SK-N-MC (cell line): Measurements from ENCODE around the gene PIK3CD.

ENCODE experiments used
- EZH2 ChIP-seq: fragments of 200-600 bp; sonication (generic); IDR thresholded peaks from one replicate; pipeline ENCODE4 v1.6.1; 2017; ENCODE audit warnings: antibody characterized with exemption
- FOXP2 ChIP-seq: optimal IDR thresholded peaks from 2 replicates; pipeline ENCODE3; 2011; ENCODE audit warnings: mild to moderate bottlenecking, moderate library complexity; ENCODE audit not compliant: insufficient read depth; ENCODE audit errors: extremely low read length, control extremely low read depth
- POLR2AphosphoS5 ChIP-seq: IDR thresholded peaks from 2 replicates; pipeline ENCODE4 v1.6.1; 2012; ENCODE audit warnings: mild to moderate bottlenecking, low read depth, low read length, borderline replicate concordance

DNA sequence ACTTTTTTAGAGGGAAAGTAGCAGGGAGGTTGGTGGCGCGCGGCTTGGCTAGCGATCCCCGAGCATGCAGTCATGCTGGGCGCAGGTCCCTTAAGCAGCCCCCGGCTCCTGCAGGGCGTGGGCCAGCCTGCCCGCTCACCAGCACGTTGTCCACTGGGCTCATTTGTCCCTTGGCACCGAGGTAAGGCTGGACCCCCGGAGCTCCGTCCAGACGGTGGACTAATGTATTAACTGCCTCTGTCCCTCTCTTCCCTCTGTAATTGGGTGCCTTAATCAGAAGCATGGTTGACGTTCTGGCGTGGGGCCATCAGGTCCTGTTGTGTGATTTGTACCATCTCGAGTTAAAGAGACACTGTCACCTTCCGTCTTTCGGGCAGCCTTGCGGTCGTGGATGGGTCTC lies 45.1 kb upstream of the PIK3CD start:
- TF ChIP-seq POLR2AphosphoS5 = no peak
- no peak for TF ChIP-seq EZH2
- no peak for TF ChIP-seq FOXP2
